KOPT-K1 (cell line): ENCODE measurements around the gene FXYD2.
A peak's percentile ranks its signal among the peaks of the same experiment; 100 is the strongest.
"Not testable (repeated sequence)": the region's sequence is repeated elsewhere in the genome, so short reads cannot be mapped to it uniquely, and the experiment has no call there.

ENCODE experiments used
- H3K27ac ChIP-seq: fragments of 200-600 bp; sonication (generic); 2 replicates; pipeline ENCODE4 v1.5.1; 2016; ENCODE audit warnings: antibody characterized with exemption, mild to moderate bottlenecking, low read depth, low read length; ENCODE audit not compliant: poor library complexity, severe bottlenecking
- H3K36me3 ChIP-seq: fragments of 200-600 bp; sonication (generic); 2 replicates; pipeline ENCODE4 v1.5.1; 2017; ENCODE audit warnings: antibody characterized with exemption, mild to moderate bottlenecking, low read length, moderate library complexity; ENCODE audit not compliant: insufficient read depth
- H3K9me3 ChIP-seq: fragments of 200-600 bp; sonication (generic); 2 replicates; pipeline ENCODE4 v1.5.1; 2017; ENCODE audit warnings: antibody characterized with exemption, low read length, mild to moderate bottlenecking; ENCODE audit not compliant: insufficient read depth, poor library complexity, severe bottlenecking

FXYD2 gene

DNA sequence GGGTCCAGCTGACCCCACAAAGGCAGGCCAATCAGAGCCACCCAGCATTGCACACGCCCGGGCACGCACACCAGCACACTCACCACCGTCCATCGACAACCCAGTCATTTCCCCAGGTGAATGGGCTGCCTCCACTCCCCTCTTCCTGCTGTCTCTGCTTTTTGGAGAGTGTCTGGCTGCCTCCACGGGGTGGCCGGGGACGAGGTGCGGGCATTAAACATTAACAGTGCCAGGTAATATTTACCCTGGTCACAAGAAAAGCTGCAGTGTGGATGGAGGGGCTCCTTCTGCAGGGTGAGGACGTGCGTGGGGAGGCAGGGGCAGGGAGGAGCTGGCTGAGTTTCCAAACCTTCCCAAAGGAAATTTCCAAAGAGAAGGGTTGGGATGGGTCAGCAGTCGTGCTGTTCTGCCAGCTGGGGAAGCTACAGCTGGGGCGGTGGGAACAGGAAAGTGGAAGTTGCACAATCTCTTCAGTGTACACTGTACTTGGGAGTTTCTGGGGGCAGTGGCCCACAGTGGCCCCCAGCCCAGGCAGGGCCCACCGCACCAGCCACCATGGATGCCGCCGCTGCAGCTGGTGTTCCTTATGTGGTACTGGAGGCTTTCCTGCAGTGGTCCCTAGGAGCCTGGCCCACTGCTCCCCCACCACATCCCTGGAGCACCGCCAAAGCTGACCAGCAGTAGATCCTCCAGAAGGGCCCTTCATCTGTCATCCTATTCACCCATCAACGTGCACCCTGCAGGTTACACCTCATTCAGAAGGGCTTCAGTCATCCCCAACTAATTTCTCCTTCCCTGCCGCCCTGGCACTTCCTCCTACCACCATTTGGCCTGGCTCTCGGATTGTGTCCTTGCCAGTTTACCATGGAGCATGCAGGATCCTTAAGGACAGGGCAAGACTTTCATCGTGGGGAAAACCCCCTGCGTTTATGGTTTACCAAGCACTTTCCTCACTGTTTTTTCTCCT, at the start of gene FXYD2:
FXYD2 (minus strand) TSS at position 174 of the 967 bp plus-strand sequence; CDS start at position 108, 66 bp downstream.
- Histone ChIP-seq H3K9me3 (no peaks in the 10 kb centered on the region), H3K27ac (peak within 1 kb of the TSS; percentile 99), H3K36me3 (peaks cover 27% of the 10 kb centered on the region)

DNA sequence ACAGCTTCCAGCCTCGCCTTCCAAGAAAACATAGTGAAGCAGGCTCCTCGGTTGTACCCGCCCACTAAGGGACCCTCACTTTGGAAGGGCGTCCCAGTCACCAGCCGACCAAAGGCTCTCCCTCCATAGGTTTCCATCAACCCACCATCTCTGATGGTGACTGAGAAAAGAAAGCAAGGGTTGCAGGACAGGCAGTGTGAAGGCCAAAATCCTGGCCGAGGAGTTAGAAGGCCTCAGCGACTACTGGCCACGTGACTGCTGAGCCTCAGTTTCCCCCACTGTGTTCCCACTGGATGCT, 49.2 kb upstream of the FXYD2 start:
- Histone ChIP-seq H3K27ac (no peak overlapping the region), H3K9me3 (no peaks in the 10 kb centered on the region), H3K36me3 (no peaks in the 10 kb centered on the region)

DNA sequence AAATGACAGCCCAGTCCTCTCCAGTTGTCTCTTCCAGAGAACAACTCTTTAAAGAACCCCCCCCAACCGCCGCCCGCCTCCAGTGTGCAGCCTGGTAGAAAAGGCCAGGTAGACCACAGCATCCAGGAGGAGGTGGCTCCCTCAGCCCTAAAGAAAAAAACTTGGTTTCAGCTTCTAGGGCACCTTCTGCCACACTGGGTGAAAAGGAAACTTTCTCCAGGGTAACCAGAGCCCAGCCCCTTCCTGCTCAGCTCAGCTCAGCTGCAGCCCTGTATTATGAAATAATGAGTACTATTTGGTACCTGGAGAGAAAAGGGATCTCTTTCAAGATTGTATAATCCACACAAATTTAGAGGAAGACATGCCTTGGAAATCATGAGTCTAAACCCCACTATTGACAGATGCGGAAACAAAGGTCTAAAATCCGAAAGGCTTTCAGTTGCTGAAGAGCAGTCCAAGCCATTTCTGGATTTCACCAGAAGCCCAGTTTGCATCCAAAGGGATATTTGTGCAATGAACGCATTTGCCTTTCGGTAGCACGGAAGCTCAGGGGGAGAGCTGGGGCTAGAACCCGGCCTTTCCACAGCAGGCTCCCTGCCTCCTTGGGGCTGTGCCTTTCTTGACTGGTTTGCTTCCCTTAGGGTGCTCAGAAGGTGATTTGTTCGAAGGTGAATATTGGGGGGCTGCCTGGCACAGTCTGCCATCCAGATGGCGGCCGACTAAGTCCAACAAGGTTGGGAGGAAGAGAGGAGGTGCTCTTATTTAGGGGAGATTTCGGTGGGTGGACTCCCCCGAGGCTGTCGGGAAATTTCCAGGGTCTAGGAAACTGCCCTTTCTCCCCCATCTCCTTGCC, 48.7 kb upstream of the FXYD2 start:
- Histone ChIP-seq H3K9me3 (no peaks in the 10 kb centered on the region), H3K27ac (no peak overlapping the region), H3K36me3 (no peaks in the 10 kb centered on the region)

DNA sequence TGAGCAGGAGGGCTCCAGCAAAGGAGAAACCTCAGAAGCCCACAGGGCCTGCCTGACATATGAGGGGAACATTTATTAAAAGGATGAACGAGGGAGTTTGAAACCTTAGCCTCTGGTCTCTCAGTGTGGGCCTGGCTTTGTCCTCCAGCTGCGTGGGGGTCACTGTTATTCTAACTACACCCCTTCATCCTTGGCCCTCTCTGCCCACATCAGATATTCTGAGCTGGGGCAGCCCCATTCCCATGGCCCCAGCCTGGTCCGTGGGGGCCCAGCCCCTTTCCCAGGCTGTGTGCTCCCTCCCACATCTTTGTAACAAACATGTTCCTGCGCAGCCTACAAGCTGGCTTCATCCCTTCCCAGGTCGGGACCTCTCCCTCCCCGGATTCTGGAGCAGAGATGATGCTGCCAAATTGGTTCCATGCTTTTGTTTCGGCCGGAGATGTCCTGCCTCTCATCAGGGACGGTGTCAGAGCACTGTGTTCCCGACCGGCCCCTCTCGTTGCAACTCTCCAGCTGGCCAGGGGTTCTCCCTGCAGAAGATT, 47.9 kb upstream of the FXYD2 start:
- Histone ChIP-seq H3K27ac (no peak overlapping the region), H3K36me3 (no peaks in the 10 kb centered on the region)

DNA sequence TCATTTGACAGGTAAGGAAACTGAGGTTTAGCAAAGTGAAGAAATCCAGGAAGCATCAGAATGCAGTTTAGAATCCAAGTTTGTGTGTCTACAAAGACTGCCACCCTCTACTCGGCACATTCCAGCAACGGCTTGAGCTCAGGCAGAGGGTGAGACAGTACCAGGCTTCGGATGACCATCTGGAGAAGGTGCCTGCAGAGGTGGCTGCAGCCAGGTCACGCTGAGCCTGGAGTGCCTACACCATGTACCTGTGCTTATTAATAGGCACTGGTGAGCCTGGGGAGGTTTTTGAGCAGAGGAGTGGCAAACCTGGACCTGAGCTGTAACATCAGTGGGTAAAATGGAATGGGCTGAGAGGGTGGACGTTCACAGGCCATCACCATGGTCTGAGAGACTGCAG, 47.2 kb upstream of the FXYD2 start:
- Histone ChIP-seq H3K27ac (no peak overlapping the region), H3K36me3 (no peaks in the 10 kb centered on the region), H3K9me3 (no peaks in the 10 kb centered on the region)

More for the DNA sequence above, 47.9 kb upstream of the FXYD2 start:
- H3K9me3 ChIP-seq = no peaks in the 10 kb centered on the region

DNA sequence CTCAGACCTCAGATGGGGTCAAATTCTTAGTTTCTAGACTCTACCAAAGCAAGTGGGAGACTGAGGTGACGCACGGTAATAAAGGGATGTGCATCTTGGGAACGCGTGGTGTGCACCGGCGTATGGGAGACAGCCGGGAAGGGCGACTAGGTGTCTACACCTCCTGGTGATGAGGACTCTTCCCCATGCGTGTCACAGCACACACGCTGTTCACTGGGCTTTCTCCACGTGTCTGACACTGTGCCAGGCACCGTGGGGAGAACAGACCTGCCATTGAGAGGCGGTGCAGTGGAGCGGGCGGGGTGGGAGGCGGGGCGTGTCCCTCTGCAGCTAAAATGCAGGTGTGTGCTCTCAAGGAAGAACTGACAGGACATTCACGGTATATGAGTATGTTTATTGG, 46.6 kb upstream of the FXYD2 start:
- Histone ChIP-seq H3K9me3 (no peaks in the 10 kb centered on the region), H3K27ac (no peak overlapping the region), H3K36me3 (no peaks in the 10 kb centered on the region)

DNA sequence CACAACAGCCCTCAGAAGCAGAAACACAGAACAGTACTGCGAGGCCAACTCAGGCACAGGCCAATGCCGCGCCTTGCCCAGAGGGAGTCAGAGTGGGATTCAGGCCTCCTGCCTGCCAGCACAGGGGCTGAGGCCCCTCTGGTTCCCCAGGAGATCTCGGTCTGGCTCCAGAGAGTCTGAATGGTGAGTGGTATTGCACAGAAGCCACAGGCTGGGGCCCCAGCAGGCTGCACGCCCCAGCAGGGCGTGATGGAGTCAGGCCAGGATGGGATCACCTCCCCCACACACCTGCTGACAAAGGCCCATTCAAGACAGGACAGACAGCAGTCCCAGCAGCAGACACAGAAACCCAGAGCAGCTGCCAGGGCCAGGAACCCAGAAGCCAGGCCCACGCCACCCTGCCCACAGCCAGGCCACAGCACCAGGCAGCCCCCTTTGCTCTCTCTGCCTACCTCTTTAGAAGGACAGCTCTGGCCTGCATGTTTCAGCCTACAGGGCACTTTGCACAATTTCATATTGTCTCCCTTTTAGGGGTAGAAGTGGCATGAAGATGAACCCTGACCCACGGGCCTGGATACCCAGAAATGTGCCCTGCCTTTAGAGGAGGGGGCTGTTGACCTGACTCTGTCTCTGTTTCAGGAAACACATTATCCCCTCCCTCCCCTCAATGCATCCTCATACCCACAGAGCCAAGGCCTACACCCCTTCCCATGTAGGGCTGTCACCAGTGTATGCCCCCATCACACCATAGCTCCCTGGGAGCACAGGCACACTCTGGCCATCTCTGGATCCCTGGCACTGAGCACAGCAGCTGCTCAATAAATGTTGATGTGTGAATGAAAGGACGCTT, 45.8 kb upstream of the FXYD2 start:
- H3K27ac ChIP-seq = peak overlapping the region; percentile 54
- H3K9me3 ChIP-seq = no peaks in the 10 kb centered on the region
- H3K36me3 ChIP-seq = no peaks in the 10 kb centered on the region

DNA sequence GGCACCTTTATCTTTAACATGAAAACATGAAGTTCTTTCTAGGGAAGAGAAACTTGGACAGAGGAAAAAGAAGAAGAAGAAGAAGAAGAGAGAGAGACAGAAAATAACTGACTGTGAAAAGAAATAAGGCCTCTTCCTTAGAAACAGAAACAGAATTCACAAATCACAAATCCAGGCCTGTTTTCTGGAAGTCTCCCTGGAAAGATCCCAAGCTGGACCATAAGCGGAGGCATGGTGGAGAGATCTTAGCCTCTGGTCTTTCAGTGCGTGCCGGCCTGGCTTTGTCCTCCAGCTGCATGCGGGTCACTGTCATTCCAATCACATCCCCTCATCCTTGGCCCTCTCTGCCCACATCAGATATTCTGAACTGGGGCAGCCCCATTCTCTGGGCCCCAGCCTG, 45.1 kb upstream of the FXYD2 start:
- Histone ChIP-seq H3K36me3 (no peaks in the 10 kb centered on the region), H3K9me3 (no peaks in the 10 kb centered on the region), H3K27ac (peak overlapping the region; percentile 54)

DNA sequence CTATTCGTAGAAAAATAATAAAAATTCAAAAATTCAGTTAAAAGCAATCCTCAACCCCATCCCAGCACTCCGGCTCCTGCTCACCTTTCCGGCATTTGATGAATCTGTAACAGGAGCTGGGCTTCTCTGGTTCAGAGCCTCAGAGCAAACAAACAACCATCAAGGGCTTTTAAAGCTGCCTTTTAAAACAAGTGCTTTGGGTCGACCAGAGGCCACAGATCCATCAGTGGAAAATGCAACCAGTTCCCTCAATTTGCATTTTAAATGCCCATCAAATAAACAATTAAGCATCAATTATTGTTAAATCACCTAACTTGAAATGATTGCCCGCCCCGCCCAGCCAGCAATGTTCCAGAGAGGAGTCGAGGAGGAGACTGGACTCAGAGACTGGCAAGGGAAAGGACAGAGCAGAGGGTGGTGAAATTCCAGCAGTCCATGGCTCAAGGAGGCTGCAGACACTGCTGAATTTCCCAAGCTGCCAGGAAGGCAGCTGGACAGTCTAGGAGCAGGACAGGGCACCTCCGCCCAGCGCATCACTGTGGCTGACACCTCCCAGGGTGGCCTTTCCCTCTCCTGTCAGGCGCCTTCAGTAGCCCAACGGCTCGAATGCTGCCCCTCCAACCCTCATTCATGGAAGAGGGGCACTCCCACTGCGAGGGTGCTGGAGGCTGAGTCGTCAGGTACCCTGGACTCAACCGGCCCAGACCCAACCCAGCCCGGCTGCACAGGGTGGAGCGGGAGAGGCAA, 44.4 kb upstream of the FXYD2 start:
- Histone ChIP-seq H3K36me3 (no peaks in the 10 kb centered on the region), H3K27ac (no peak overlapping the region), H3K9me3 (no peaks in the 10 kb centered on the region)

DNA sequence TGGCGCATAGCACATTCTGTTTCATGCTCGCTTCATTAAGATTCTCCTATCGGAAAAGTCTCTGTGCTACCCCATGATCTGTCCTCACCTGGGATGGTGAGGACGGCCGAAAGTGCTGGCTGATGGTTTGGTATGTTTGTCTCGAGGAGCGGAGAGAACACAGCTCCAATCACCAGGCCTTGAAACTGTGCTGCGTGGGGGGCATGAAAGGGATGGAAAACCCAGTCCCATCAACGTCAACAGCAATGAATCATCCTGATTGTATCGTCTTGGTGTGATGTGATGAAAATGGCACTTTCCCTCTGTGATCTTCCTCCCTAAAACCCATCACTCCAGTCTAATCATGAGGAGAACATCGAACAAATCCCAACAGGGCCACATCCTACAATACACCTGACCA, 43.5 kb upstream of the FXYD2 start:
- no peak overlapping the region for H3K27ac ChIP-seq
- no peaks in the 10 kb centered on the region for H3K36me3 ChIP-seq
- no peaks in the 10 kb centered on the region for H3K9me3 ChIP-seq

DNA sequence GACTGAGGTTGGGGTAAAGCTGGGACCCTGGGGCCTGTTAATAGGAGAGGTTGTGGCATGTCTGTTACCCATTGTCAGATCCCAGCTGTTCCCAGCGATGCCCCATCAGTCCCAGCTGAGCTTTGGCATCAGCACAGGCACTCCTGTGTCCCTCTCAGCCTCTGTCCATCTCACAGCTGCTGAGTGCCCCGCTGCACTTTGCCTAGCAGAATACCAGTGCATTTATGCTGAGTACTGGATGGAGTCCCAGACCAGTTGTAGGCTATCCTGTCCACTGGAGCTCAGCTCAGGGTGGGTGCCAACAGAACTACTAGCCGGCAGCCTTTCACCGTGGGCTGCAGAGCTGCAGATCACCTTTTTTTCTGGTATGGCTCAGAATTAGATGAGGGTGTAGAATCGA, 42.0 kb upstream of the FXYD2 start:
- Histone ChIP-seq H3K9me3 (no peaks in the 10 kb centered on the region), H3K36me3 (no peaks in the 10 kb centered on the region), H3K27ac (no peak overlapping the region)

DNA sequence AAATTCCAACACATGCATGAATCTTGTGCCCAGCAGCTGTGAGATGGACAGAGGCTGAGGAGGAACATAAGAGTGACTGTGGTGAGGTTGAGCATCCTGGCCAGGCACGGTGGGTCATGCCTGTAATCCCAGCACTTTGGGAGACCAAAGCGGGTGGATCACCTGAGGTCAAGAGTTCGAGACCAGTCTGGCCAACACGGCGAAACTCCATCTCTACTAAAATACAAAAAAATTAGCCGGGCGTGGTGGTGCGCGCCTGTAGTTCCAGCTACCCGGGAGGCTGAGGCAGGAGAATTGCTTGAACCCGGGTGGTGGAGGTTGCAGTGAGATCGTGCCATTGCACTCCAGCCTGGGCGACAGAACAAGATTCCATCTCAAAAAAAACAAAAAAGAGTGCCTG, 41.0 kb upstream of the FXYD2 start:
- not testable (repeated sequence) for H3K27ac ChIP-seq, H3K9me3 ChIP-seq, H3K36me3 ChIP-seq

DNA sequence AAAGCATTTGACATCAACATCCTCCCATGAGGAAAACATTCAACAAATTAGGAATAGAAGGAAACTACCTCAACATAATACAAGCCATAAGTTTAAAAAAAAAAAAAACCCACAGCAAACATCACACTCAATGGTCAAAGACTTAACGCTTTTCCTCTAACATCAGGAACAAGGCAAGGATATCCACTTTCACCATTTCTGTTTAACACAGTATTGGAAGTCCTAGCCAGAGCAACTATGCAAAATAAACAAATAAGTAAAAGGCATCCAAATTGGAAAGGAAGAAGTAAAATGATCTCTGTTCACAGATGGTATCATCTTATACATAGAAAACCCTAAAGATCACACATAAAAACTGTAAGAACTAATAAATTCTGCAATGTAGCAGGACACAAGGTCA, 38.8 kb upstream of the FXYD2 start:
- Histone ChIP-seq H3K27ac (no peak overlapping the region), H3K36me3 (no peaks in the 10 kb centered on the region), H3K9me3 (no peaks in the 10 kb centered on the region)

DNA sequence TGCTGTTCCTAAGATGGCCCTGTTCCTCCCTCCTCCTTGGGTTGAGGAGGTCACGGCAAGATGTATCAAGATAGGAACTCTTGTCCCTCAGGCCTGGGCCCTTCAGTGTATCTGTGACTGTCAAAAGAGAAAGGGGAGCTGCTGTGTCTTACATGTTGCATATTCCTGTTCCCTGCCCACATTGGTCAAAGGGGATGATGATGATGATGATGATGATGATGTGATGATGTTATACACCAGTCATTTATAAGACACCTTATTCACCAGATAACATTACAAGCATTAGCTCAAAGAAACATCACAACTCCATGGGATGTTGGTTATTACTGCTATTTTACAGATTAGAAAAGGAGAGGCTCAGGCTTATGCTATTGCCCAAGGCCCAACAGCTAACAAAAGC, 38.2 kb upstream of the FXYD2 start:
- H3K9me3 ChIP-seq = no peaks in the 10 kb centered on the region
- H3K27ac ChIP-seq = no peak overlapping the region
- no peaks in the 10 kb centered on the region for H3K36me3 ChIP-seq
